ENCODE measurements around the gene DEGS1. TPM values are rescaled to one million over a fixed set of nuclear protein-coding genes. Genes with fewer than 3 reads are reported as not detected.

The DEGS1 gene
- total and polyA plus RNA-seq, 8 donors = 9.0 to 22.7 (median 11.0) TPM

- FAIRE-seq (no peak), DNase-seq (no peak), ATAC-seq (peak; percentile 40 to 63 (median 58))
- no peaks in the 10 kb centered on the region for H3K36me3 ChIP-seq
- TF ChIP-seq CTCF (IDR thresholded peaks at IDR 0.05) = no peak
- H3K9me3 ChIP-seq = no peaks in the 10 kb centered on the region
- H3K4me1 ChIP-seq = peaks cover 0 to 3% (median 0%) of the 10 kb centered on the region in 3 donors
- H3K27ac ChIP-seq = no peak overlapping the region
- 70 to 78% methylated on average over 9 of the region's 9 CpGs for WGBS, 2 donors
- no peaks in the 10 kb centered on the region for H3K27me3 ChIP-seq
- intact Hi-C loops (cut with DNase I) = no loop called here
- H3K4me3 ChIP-seq = no peak overlapping the region
These were observed 12.1 kb upstream of the DEGS1 start for GRCh38 chr1:224170748-224171478.

- 69 to 76% methylated on average over 3 of the region's 3 CpGs for WGBS, 2 donors
- ATAC-seq = no peak
- H3K4me3 ChIP-seq = no peak overlapping the region
- intact Hi-C loops (cut with DNase I) = no loop called here
- TF ChIP-seq CTCF (IDR thresholded peaks at IDR 0.05) = no peak
- no peak overlapping the region for H3K27ac ChIP-seq
- no peaks in the 10 kb centered on the region for H3K9me3 ChIP-seq
- no peak for FAIRE-seq
- H3K4me1 ChIP-seq = peaks cover 0 to 3% (median 0%) of the 10 kb centered on the region in 3 donors
- no peaks in the 10 kb centered on the region for H3K27me3 ChIP-seq
- no peak for DNase-seq
- no peaks in the 10 kb centered on the region for H3K36me3 ChIP-seq
These were observed 10.8 kb upstream of the DEGS1 start for GRCh38 chr1:224172229-224172628.

GRCh38 chr1:224173523-224173922 lies 9.5 kb upstream of the DEGS1 start:
- DNase-seq = no peak
- intact Hi-C loops (cut with DNase I) = no loop called here
- no peaks in the 10 kb centered on the region for H3K9me3 ChIP-seq
- H3K27ac ChIP-seq = no peak overlapping the region
- WGBS, 2 donors = 80 to 81% methylated on average over 5 of the region's 5 CpGs
- no peak overlapping the region for H3K4me3 ChIP-seq
- no peak for FAIRE-seq
- peaks cover 0 to 3% (median 0%) of the 10 kb centered on the region in 3 donors for H3K4me1 ChIP-seq
- H3K27me3 ChIP-seq = no peaks in the 10 kb centered on the region
- no peaks in the 10 kb centered on the region for H3K36me3 ChIP-seq
- ATAC-seq = no peak
- TF ChIP-seq CTCF (IDR thresholded peaks at IDR 0.05) = no peak

GRCh38 chr1:224175617-224176016 lies 7.4 kb upstream of the DEGS1 start:
- intact Hi-C loops (cut with DNase I) = no loop called here
- Histone ChIP-seq H3K36me3 (no peaks in the 10 kb centered on the region), H3K4me3 (no peak overlapping the region), H3K9me3 (no peaks in the 10 kb centered on the region), H3K27ac (no peak overlapping the region), H3K27me3 (no peaks in the 10 kb centered on the region), H3K4me1 (no peaks in the 10 kb centered on the region)
- no peak for TF ChIP-seq CTCF (IDR thresholded peaks at IDR 0.05)
- 39 to 47% methylated on average over 19 to 21 of the region's 21 CpGs for WGBS, 2 donors
- ATAC-seq (peak; percentile 64 to 86 (median 78)), DNase-seq (peak in 2 of 6 donors; percentile 65 to 83), FAIRE-seq (no peak)

GRCh38 chr1:224177356-224177999 lies 5.6 kb upstream of the DEGS1 start:
- H3K9me3 ChIP-seq = no peaks in the 10 kb centered on the region
- no peak for DNase-seq
- FAIRE-seq = no peak
- H3K27me3 ChIP-seq = no peaks in the 10 kb centered on the region
- H3K4me1 ChIP-seq = peaks cover 0 to 3% (median 0%) of the 10 kb centered on the region in 3 donors
- no peak overlapping the region for H3K4me3 ChIP-seq
- ATAC-seq = no peak
- TF ChIP-seq CTCF (IDR thresholded peaks at IDR 0.05) = no peak
- WGBS, 2 donors = 85 to 91% methylated on average over 9 of the region's 9 CpGs
- intact Hi-C loops (cut with DNase I) = no loop called here
- no peak overlapping the region for H3K27ac ChIP-seq
- H3K36me3 ChIP-seq = no peaks in the 10 kb centered on the region
